ENCODE results near the gene TTN. TPM values are rescaled to one million over a fixed set of nuclear protein-coding genes. Genes with fewer than 3 reads are reported as not detected.
A peak's percentile ranks its signal among the peaks of the same experiment; 100 is the strongest.

Gene TTN
- total RNA-seq, 1 experiment from 2014 or later: 0.24 TPM

- intact Hi-C loops (cut with micrococcal nuclease; ENCODE audit: unreplicated experiment): loop anchor here (1.0 to 5.0 kb wide), 4 partner anchors 118 to 955 kb away; no protein-coding TSS in a partner anchor
- CTCF ChIA-PET: interaction anchor here (1.1 kb wide), 1 partner anchor 117 kb away, joined by 3 read pairs; no protein-coding TSS in a partner anchor
- no peaks in the 10 kb centered on the region for H3K9me3 Mint-ChIP-seq (ENCODE audit: low read depth, unreplicated experiment)
- H3K36me3 Mint-ChIP-seq (ENCODE audit: insufficient read depth, unreplicated experiment): no peaks in the 10 kb centered on the region
- peak; percentile 53 for TF ChIP-seq CTCF (IDR thresholded peaks at IDR 0.05; ENCODE audit: unreplicated experiment)
- no peaks in the 10 kb centered on the region for H3K4me1 Mint-ChIP-seq (ENCODE audit: low read depth, unreplicated experiment)
- no peak overlapping the region for H3K4me3 Mint-ChIP-seq (ENCODE audit: low read depth, unreplicated experiment)
- DNase-seq: no peak
- H3K27ac Mint-ChIP-seq (ENCODE audit: unreplicated experiment): no peak overlapping the region
- BruUV-seq (replicated peaks): no TSS peak
- H3K27me3 Mint-ChIP-seq (ENCODE audit: unreplicated experiment): no peaks in the 10 kb centered on the region
Measured at GRCh38 chr2:178796079-178796677, 11.0 kb downstream of the TTN start.

- Mint-ChIP-seq H3K9me3 (ENCODE audit: low read depth, unreplicated experiment) (no peaks in the 10 kb centered on the region), H3K36me3 (ENCODE audit: insufficient read depth, unreplicated experiment) (no peaks in the 10 kb centered on the region), H3K27ac (ENCODE audit: unreplicated experiment) (no peak overlapping the region), H3K4me1 (ENCODE audit: low read depth, unreplicated experiment) (no peaks in the 10 kb centered on the region), H3K4me3 (ENCODE audit: low read depth, unreplicated experiment) (no peak overlapping the region), H3K27me3 (ENCODE audit: unreplicated experiment) (no peaks in the 10 kb centered on the region)
- BruUV-seq (replicated peaks): no TSS peak
- TF ChIP-seq CTCF (IDR thresholded peaks at IDR 0.05; ENCODE audit: unreplicated experiment): no peak
- CTCF ChIA-PET: no interaction called here
- no peak for DNase-seq
- intact Hi-C loops (cut with micrococcal nuclease; ENCODE audit: unreplicated experiment): no loop called here
Measured at GRCh38 chr2:178787934-178788333, 19.3 kb downstream of the TTN start.

GRCh38 chr2:178787155-178787554, 20.1 kb downstream of the TTN start:
- no peaks in the 10 kb centered on the region for H3K27me3 Mint-ChIP-seq (ENCODE audit: unreplicated experiment)

DNA sequence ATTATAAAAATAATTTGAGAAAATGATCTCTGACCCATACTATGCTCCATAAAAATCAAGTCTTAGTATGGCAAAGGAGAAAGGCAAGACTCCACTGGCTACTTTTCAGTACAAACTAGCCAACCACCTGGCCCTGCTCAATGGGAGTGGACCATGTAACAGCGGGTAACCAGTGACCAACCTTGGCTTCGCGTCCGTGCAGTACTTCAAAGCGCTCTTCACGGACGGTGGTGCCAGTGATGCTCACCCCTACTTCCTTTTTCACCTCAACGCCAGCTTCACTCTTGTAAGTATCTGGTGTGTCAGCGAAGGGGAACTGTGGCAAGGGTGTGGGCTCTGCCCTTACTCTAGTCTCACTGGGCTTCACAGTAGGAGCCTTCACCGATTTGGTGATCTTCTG, 23.3 kb downstream of the TTN start:
- H3K9me3 Mint-ChIP-seq (ENCODE audit: low read depth, unreplicated experiment): no peaks in the 10 kb centered on the region
- no peaks in the 10 kb centered on the region for H3K36me3 Mint-ChIP-seq (ENCODE audit: insufficient read depth, unreplicated experiment)
- intact Hi-C loops (cut with micrococcal nuclease; ENCODE audit: unreplicated experiment): no loop called here
- no peak for DNase-seq
- H3K4me3 Mint-ChIP-seq (ENCODE audit: low read depth, unreplicated experiment): no peak overlapping the region
- CTCF ChIA-PET: no interaction called here
- no peak for TF ChIP-seq CTCF (IDR thresholded peaks at IDR 0.05; ENCODE audit: unreplicated experiment)
- no peaks in the 10 kb centered on the region for H3K4me1 Mint-ChIP-seq (ENCODE audit: low read depth, unreplicated experiment)
- H3K27ac Mint-ChIP-seq (ENCODE audit: unreplicated experiment): no peak overlapping the region
- no TSS peak for BruUV-seq (replicated peaks)
- H3K27me3 Mint-ChIP-seq (ENCODE audit: unreplicated experiment): no peaks in the 10 kb centered on the region

More at GRCh38 chr2:178787155-178787554, 20.1 kb downstream of the TTN start:
- BruUV-seq (replicated peaks): no TSS peak
- H3K27ac Mint-ChIP-seq (ENCODE audit: unreplicated experiment): no peak overlapping the region
- no peak overlapping the region for H3K4me3 Mint-ChIP-seq (ENCODE audit: low read depth, unreplicated experiment)
- no peaks in the 10 kb centered on the region for H3K9me3 Mint-ChIP-seq (ENCODE audit: low read depth, unreplicated experiment)
- intact Hi-C loops (cut with micrococcal nuclease; ENCODE audit: unreplicated experiment): no loop called here
- no peak for TF ChIP-seq CTCF (IDR thresholded peaks at IDR 0.05; ENCODE audit: unreplicated experiment)
- H3K4me1 Mint-ChIP-seq (ENCODE audit: low read depth, unreplicated experiment): no peaks in the 10 kb centered on the region
- CTCF ChIA-PET: no interaction called here
- H3K36me3 Mint-ChIP-seq (ENCODE audit: insufficient read depth, unreplicated experiment): no peaks in the 10 kb centered on the region
- DNase-seq: no peak

All from Calu3 (cell line).